Stimulated activated naive B cell treated with anti-CD40 and anti-IgM and Interleukin-4, amounts not matched to agents 10 μg/mL and 1 μg/mL and 100 μg/mL, for 72 hours (primary cell): ENCODE results near the gene DNM3.

Experiments used
- ATAC-seq, 2 donors: fragments of 150-1000 bp; cut with Tn5 transposase; replicated peaks; 2 replicates each; pipeline ENCODE4 v1.10.0; 2021; ENCODE audit warnings: moderate library complexity in 1 of 2
- DNase-seq: peaks from one replicate; pipeline ENCODE4 v3.0.0; 2021
- H3K27ac Mint-ChIP-seq: one replicate; pipeline ENCODE4 v1.8.0; 2022; ENCODE audit warnings: mild to moderate bottlenecking, mixed read lengths
- H3K27me3 Mint-ChIP-seq, 2 donors: one replicate each; pipeline ENCODE4 v1.8.0; 2022; ENCODE audit warnings: mixed read lengths in 2 of 2
- H3K36me3 Mint-ChIP-seq, 2 donors: one replicate each; pipeline ENCODE4 v1.8.0; 2022; ENCODE audit warnings: mixed read lengths in 2 of 2, mild to moderate bottlenecking in 1 of 2
- H3K4me1 Mint-ChIP-seq, 2 donors: one replicate each; pipeline ENCODE4 v1.8.0; 2022; ENCODE audit warnings: mixed read lengths in 2 of 2, mild to moderate bottlenecking in 1 of 2
- H3K4me3 Mint-ChIP-seq, 2 donors: one replicate each; pipeline ENCODE4 v1.8.0; 2022; ENCODE audit warnings: mild to moderate bottlenecking in 2 of 2, mixed read lengths in 2 of 2, moderate library complexity in 1 of 2
- H3K9me3 Mint-ChIP-seq, 2 donors: one replicate each; pipeline ENCODE4 v1.8.0; 2022; ENCODE audit warnings: mixed read lengths in 2 of 2, mild to moderate bottlenecking in 1 of 2

The DNM3 gene

DNA sequence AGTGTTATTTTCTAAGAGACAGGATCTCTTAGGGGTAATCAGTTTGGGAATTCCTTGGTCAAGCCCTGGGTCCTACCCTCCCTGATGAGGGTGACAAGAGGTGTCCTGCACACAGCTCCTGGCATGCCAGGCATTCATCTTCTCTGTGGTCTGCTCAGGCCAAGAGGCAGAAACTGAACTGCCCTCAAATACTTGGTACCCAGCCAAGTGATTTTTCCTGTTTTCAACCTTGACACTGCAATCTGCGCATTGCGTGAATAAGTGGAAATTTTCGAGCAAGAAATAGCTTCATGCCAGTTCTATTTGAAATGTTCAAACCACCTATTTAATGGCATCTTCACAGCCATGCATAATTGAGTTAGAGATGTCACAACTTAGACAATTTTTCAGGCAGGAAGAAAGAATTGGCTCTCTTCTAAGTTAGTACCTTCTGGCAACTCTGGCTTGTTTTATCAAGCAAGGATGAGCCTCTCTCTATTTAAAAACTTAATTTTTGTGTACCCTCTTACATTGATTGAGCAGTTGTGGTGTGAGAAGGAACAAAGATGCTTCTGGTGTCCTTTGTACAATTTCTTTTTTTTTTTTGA is 27.0 kb downstream of the DNM3 start:
- Mint-ChIP-seq H3K4me1 (no peaks in the 10 kb centered on the region), H3K36me3 (no peaks in the 10 kb centered on the region)

DNA sequence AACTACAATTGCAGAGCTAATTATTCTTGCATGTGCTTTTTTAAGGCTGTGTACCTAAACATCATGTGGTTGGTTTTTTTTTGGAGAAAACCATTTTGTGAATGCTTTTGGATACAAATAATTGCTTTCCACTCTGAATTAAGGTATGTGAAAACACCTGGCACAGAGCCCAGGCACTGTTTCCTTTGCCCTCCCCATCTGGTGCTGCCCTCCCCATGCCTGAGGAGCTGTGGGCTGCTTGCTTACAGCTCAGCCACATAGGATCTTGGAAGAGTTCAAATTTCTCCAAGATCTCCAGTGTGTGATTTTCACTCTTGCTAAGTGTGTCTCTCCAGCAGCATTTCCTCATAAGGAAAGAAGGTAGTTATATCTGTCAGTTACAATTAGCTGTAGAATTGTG is 27.8 kb downstream of the DNM3 start:
- Mint-ChIP-seq H3K4me3 (no peak overlapping the region), H3K27me3 (peaks cover 0 to 6% of the 10 kb centered on the region in 2 donors), H3K4me1 (no peaks in the 10 kb centered on the region), H3K36me3 (no peaks in the 10 kb centered on the region), H3K27ac (no peak overlapping the region), H3K9me3 (no peaks in the 10 kb centered on the region)
- ATAC-seq (no peak), DNase-seq (no peak)

More for the DNA sequence above, 27.0 kb downstream of the DNM3 start:
- ATAC-seq (no peak), DNase-seq (no peak)
- Mint-ChIP-seq H3K27ac (no peak overlapping the region), H3K4me3 (no peak overlapping the region), H3K9me3 (no peaks in the 10 kb centered on the region), H3K27me3 (peaks cover 0 to 6% of the 10 kb centered on the region in 2 donors)

DNA sequence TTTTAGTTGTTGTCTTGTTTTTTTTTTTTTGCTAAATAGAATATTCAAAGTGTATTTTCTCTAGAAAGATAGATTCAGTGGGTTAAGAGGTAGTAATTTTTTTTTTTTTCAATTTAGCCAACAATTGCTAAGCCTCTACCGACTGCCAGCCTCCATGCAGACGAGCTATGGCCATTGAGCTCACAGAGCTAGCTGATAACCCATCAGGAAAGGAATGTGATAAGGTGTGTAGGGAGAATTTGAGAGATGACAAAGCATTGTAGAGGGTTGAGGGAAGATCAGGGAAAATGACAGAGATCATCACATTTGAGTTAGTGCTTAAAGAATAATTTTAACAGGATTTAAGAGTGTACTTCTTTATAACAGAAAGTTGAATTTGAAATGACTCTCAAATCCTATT is 30.6 kb downstream of the DNM3 start:
- H3K27ac Mint-ChIP-seq: no peak overlapping the region

DNA sequence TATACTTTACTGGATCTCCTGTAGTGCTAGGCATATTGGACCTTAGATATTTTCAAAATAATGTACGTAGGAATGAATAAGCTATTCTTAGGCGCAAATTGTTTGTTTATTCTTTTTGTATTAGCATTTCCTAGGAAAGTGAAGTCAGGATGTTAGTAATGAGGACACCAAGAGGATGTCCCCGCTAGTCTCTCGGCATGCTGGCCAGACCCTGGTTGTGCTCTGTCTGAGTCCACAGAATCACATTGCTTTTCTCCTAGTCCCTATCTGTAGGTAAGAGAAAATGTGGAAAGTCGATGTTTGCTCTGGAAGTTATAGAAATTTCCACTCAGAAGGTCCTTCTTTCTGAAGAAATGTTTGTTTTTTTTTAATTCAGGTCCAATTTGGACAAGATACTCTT is 31.1 kb downstream of the DNM3 start:
- no peak for ATAC-seq
- Mint-ChIP-seq H3K36me3 (no peaks in the 10 kb centered on the region), H3K9me3 (no peaks in the 10 kb centered on the region), H3K4me1 (no peaks in the 10 kb centered on the region), H3K27me3 (peaks cover 0 to 6% of the 10 kb centered on the region in 2 donors), H3K27ac (no peak overlapping the region), H3K4me3 (no peak overlapping the region)
- no peak for DNase-seq

More for the DNA sequence above, 30.6 kb downstream of the DNM3 start:
- Mint-ChIP-seq H3K4me3 (no peak overlapping the region), H3K9me3 (no peaks in the 10 kb centered on the region), H3K27me3 (peaks cover 0 to 6% of the 10 kb centered on the region in 2 donors), H3K4me1 (no peaks in the 10 kb centered on the region), H3K36me3 (no peaks in the 10 kb centered on the region)
- DNase-seq: no peak
- ATAC-seq: no peak

DNA sequence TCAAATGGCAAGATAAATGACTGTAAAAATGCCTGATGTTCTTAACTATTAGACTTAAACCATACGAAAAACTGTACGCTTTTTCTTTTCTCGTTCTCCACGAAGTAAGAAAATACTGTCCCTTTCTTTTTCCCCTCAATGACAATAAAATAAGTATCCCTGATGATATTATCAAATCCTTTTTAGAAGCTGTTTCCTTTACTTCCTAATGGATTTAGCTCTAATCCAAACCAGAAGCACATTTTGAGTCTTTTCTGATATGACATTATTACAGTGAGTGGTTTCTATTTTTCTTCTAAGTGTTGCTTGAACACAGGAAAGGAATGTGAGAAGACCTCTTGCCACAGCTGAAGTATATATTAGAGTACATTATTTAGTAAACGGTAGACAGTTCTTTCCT is 32.4 kb downstream of the DNM3 start:
- no peak for ATAC-seq
- Mint-ChIP-seq H3K4me3 (no peak overlapping the region), H3K36me3 (no peaks in the 10 kb centered on the region), H3K27me3 (peaks cover 0 to 6% of the 10 kb centered on the region in 2 donors), H3K9me3 (no peaks in the 10 kb centered on the region), H3K27ac (no peak overlapping the region), H3K4me1 (no peaks in the 10 kb centered on the region)
- DNase-seq: no peak

DNA sequence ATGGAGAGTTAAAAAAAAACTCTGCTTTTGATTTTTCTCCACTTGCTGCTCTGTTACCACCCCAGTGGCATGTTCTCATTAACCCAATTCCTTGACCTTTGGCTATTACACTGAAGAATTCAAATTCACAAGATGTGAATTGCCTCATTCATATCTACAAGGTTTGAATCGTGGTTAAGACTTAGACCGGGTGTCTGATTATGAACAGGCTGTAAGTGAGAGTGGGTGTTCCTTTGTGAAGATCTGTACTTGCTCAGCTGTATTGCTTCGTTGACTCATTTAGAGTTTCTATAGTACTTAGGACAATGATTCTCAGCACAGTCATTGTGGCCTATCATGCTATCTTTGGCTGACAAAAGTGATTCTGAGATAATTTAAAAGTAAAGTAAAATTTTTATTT is 36.4 kb downstream of the DNM3 start:
- H3K4me1 Mint-ChIP-seq: no peaks in the 10 kb centered on the region
- H3K27me3 Mint-ChIP-seq: peaks cover 0 to 3% of the 10 kb centered on the region in 2 donors
- ATAC-seq (no peak), DNase-seq (no peak)
- H3K9me3 Mint-ChIP-seq: no peaks in the 10 kb centered on the region
- H3K4me3 Mint-ChIP-seq: no peak overlapping the region
- no peak overlapping the region for H3K27ac Mint-ChIP-seq
- no peaks in the 10 kb centered on the region for H3K36me3 Mint-ChIP-seq

DNA sequence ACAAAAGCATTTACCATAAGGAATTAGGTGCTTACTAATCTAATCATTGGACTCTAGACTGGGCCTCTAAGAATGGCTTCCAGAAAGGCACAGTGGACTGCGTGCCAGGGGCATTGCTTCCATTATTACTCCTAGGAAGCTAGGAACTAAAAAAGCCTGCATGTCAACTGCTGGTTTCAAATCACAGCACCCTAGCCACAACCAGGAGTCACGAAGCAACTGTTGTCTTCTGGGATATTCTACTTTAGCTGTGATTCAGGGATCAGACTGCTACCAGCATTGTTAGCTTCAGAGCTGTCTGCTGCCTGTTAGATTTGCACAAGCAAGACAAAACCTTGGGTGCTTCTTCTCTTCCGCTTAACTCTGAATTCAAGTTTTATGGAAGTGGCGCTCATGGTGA is 38.3 kb downstream of the DNM3 start:
- Mint-ChIP-seq H3K27ac (no peak overlapping the region), H3K4me3 (no peak overlapping the region), H3K36me3 (no peaks in the 10 kb centered on the region), H3K9me3 (no peaks in the 10 kb centered on the region), H3K27me3 (peaks cover 0 to 3% of the 10 kb centered on the region in 2 donors), H3K4me1 (no peaks in the 10 kb centered on the region)
- ATAC-seq (no peak), DNase-seq (no peak)

DNA sequence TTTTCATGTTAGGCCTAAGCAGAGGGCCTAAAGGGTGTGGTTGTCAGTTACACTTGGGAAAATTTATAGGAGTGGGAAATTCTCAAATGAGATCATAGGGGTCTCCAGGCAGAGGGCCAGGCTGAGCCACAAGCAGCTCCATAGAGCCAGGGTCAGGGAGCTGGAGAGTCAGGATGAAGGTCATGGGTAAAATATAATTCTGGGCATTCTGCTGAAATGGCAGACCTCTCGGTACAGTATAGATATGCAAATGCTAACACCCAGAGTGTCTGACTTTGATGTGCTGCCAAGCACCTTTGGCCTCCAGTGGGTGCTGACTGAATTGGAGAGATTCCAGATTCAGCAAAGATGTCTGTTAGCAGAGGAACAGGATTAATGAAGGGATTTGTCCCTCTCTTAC is 40.1 kb downstream of the DNM3 start:
- Mint-ChIP-seq H3K27ac (no peak overlapping the region), H3K36me3 (no peaks in the 10 kb centered on the region), H3K9me3 (no peaks in the 10 kb centered on the region), H3K27me3 (peaks cover 0 to 3% of the 10 kb centered on the region in 2 donors), H3K4me3 (no peak overlapping the region), H3K4me1 (no peaks in the 10 kb centered on the region)
- no peak for ATAC-seq
- DNase-seq: no peak

DNA sequence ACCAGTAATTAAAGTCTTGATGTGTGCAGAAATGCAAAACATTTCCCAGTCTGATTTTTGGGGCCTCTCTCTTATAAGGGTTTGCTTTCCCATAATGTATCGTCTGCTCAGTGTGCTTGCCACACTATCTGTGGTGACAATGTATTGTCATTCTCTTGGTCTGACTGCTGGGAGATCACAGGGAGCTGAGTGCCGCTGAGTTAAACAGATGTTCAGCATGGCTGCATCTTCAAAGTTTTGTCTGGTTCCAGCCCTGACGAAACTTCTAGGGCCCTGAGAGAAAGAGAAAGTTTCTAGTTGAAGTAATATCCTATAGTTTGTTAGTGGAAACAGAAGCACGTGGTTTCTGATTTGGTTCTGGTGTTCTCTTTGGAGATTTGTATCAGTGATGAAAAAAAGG is 42.6 kb downstream of the DNM3 start:
- ATAC-seq: no peak
- DNase-seq: no peak
- no peaks in the 10 kb centered on the region for H3K36me3 Mint-ChIP-seq

DNA sequence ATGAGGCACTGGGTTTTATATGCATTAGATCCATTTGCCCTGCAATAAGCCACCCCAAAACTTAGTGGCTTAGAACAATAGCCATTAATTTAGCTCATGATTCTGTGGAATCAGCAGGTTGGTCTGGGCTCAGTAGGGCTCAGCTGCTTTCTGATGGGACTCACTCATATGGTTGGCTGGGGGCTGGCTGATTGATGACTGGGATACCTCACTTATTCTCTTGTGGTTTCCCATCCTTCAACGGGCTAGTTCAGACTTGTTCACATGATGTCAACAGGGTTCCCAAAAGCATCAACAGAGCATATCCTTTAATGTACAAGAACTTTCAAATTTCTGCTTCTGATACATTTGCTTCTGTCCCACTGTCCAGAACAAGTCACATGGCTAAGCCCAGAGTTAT is 43.2 kb downstream of the DNM3 start:
- peaks cover 0 to 3% of the 10 kb centered on the region in 2 donors for H3K27me3 Mint-ChIP-seq
- no peak for DNase-seq
- H3K4me3 Mint-ChIP-seq: no peak overlapping the region
- no peaks in the 10 kb centered on the region for H3K36me3 Mint-ChIP-seq
- no peaks in the 10 kb centered on the region for H3K4me1 Mint-ChIP-seq
- ATAC-seq: no peak
- no peaks in the 10 kb centered on the region for H3K9me3 Mint-ChIP-seq
- H3K27ac Mint-ChIP-seq: no peak overlapping the region

More for the DNA sequence above, 42.6 kb downstream of the DNM3 start:
- H3K27me3 Mint-ChIP-seq: peaks cover 0 to 3% of the 10 kb centered on the region in 2 donors
- H3K4me1 Mint-ChIP-seq: no peaks in the 10 kb centered on the region
- H3K9me3 Mint-ChIP-seq: no peaks in the 10 kb centered on the region
- no peak overlapping the region for H3K4me3 Mint-ChIP-seq
- H3K27ac Mint-ChIP-seq: no peak overlapping the region

DNA sequence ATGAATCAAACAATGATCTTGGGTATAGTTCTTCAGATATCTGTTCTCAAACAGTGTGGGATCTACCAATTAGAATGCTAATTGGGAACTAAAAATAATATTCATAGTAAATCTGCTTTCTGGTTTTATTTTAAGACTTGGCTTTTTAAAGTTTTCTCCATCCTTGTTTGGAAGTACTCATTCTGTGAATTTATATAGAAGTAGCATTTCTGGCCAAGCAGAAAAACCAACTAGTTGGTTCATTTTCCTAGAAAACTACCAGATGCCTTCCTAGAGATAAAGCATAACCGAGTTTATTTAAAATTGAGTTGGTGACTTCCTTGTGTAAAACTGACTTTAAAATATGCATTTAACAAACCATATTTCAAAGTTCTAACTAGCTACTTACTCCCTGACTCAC is 48.8 kb downstream of the DNM3 start:
- Mint-ChIP-seq H3K4me3 (no peak overlapping the region), H3K36me3 (no peaks in the 10 kb centered on the region), H3K9me3 (no peaks in the 10 kb centered on the region), H3K27ac (no peak overlapping the region), H3K27me3 (no peaks in the 10 kb centered on the region), H3K4me1 (no peaks in the 10 kb centered on the region)
- ATAC-seq: no peak
- no peak for DNase-seq

DNA sequence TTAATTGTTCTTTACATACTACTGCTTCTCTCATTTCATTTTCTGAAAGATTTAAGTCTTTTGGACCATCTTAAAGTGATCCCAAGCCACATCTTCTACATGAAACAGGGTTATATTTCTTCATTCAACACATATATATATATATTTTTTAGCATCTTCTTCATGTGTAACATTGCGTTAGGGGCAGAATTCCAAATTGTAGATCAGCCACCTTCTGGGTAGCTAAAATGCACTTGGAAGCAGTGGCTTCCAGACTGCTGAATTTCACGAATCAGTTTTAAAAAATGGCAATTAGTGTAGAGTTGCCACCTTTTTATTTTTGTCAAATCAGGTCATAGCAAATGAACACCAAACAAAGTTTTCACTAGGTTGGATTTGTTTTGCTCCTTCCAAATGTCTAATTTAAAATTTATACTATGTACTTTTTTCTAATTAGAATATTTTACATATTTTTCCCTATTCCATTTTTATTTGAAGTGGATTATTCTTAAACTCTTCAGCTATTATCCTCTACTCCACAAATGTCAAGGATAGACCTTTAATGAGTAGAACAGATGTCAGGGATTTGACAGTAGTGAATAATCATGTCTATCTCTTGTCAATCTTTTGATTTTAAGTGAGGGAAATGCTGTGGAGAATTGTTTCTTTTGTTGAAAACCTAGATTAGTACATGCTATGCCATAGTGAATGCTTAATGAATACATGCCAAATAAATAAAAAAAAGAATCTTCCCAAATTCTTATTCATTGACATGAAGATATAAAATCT is 55.8 kb downstream of the DNM3 start:
- H3K27ac Mint-ChIP-seq: no peak overlapping the region
- no peak for ATAC-seq
- peaks cover 0 to 7% of the 10 kb centered on the region in 2 donors for H3K27me3 Mint-ChIP-seq
- H3K9me3 Mint-ChIP-seq: no peaks in the 10 kb centered on the region
- no peaks in the 10 kb centered on the region for H3K4me1 Mint-ChIP-seq
- peaks cover 0 to 6% of the 10 kb centered on the region in 2 donors for H3K36me3 Mint-ChIP-seq
- no peak for DNase-seq
- H3K4me3 Mint-ChIP-seq: no peak overlapping the region

DNA sequence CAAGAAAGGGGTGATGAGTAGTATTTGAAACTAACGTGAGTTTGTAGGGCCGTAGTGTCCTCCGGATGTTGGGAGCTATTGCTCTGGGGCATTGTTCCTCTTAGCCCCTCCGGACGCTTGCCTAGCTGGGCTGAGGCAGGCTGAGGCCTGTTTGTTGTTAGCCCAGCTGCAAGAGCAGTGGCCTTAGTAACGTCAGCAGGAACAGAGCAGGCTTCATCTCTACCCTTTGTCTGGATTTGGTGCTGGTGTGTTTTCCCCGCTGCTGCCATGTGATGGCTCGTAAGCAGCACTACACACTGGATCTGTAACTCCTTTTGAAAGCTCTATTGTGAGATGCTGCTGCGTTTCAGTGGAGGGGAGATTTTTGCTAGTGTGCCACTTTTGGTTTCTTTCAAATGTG is 57.6 kb downstream of the DNM3 start:
- no peak for DNase-seq
- Mint-ChIP-seq H3K27me3 (peaks cover 0 to 7% of the 10 kb centered on the region in 2 donors), H3K36me3 (peaks cover 0 to 6% of the 10 kb centered on the region in 2 donors), H3K27ac (no peak overlapping the region), H3K4me3 (no peak overlapping the region), H3K4me1 (no peaks in the 10 kb centered on the region), H3K9me3 (no peaks in the 10 kb centered on the region)
- no peak for ATAC-seq

DNA sequence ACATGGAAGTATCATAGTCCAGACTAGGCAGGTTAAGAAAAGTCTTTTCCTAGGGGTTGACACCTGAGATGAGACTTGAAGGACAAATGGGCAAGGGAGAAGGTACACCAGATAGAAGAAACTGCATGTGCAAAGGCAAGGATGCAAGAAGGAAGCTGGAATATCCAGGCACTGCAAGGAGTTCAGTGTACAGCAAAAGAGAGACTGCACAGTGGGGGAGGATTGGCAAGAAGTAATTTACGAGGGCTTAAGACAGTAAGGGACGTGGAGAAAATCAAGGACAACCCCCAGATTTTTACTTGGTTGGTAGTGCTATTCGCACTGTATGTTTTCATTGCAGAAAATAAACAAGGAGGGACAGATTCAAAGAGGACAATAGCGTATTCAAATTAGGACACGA is 58.5 kb downstream of the DNM3 start:
- Mint-ChIP-seq H3K36me3 (peaks cover 0 to 6% of the 10 kb centered on the region in 2 donors), H3K9me3 (no peaks in the 10 kb centered on the region), H3K27ac (no peak overlapping the region), H3K4me3 (no peak overlapping the region), H3K27me3 (peaks cover 0 to 7% of the 10 kb centered on the region in 2 donors), H3K4me1 (no peaks in the 10 kb centered on the region)
- DNase-seq: no peak
- ATAC-seq: no peak

DNA sequence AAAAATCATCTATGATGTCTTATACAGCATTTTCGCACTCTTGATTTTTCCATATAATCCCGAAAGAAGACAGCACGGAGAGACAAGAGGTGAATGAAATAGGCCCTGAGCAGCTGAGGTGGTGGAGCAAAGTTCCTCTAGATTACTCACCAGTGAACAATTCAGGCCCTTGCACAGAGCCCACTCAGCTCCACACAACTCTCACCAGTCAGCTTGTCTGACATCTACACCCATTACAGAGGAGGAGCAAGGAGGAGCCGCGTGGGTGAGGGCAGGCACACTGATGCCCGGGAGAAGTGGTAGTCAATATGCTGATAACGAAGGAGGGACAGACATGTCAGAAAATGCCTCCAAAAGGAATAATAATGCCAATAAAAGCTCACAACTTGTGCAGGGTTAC is 59.9 kb downstream of the DNM3 start:
- Mint-ChIP-seq H3K27ac (no peak overlapping the region), H3K4me3 (no peak overlapping the region), H3K9me3 (no peaks in the 10 kb centered on the region), H3K27me3 (peaks cover 0 to 7% of the 10 kb centered on the region in 2 donors), H3K4me1 (no peaks in the 10 kb centered on the region), H3K36me3 (peaks cover 0 to 6% of the 10 kb centered on the region in 2 donors)
- ATAC-seq: no peak
- no peak for DNase-seq
